ENCODE data around the gene MCF2L.

MCF2L gene

DNA sequence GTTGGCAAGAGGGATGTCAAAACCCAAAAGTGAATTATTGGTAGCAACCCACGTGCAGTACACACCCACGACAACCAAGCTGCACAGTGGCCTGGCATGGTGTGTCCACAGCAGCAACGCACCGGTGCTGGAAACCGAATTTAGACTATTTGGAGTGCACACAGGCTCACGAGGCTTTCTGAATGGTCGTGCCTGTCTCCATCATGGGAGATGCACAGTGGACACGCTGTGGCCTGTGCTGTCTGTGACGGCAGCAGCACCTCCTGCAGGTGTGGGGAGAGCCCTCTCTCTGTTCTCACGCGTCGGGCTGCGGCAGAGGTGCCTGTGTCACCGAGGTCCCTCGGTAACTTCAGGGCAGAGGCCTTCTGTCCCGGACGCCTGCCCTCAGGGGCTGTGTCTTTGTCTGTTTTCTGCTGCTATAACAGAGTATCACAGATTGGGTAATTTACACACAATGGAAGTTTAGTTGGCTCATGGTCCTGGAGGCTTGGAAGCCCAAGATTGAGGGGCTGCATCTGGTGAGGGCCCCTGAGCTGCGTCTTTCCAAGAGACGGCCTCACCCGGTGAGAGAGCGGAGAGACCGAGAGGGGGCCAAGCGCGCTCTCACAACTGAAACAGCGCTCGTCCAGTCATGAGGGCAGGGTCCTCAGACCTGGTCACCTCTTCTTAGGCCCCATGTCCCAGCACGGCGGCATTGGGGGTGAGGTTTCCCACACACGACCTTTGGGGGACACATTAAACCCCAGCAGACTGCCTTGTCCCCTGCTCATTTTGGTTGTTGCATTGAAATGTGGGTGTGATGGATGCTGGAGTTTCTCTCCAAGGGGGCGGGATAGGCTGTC, 9.1 kb upstream of the MCF2L start:
- no peaks in the 10 kb centered on the region for H3K27me3 ChIP-seq (ENCODE audit: control insufficient read depth, insufficient read depth, low read length)
- H3K4me1 ChIP-seq = no peaks in the 10 kb centered on the region
- TF ChIP-seq CTCF (IDR thresholded peaks at IDR 0.05) = no peak
- no peaks in the 10 kb centered on the region for H3K36me3 ChIP-seq (ENCODE audit: control insufficient read depth, insufficient read depth, low read length)
- H3K4me2 ChIP-seq (ENCODE audit: low read length) = no peak overlapping the region
- no peak overlapping the region for H2AFZ ChIP-seq
- H3K27ac ChIP-seq = peak overlapping the region; percentile 51
- H3K79me2 ChIP-seq = no peaks in the 10 kb centered on the region
- H3K4me3 ChIP-seq (ENCODE audit: low read depth, low read length) = no peak overlapping the region
- no peak overlapping the region for H3K9ac ChIP-seq
- no peaks in the 10 kb centered on the region for H3K9me3 ChIP-seq (ENCODE audit: control insufficient read depth, low read length)

DNA sequence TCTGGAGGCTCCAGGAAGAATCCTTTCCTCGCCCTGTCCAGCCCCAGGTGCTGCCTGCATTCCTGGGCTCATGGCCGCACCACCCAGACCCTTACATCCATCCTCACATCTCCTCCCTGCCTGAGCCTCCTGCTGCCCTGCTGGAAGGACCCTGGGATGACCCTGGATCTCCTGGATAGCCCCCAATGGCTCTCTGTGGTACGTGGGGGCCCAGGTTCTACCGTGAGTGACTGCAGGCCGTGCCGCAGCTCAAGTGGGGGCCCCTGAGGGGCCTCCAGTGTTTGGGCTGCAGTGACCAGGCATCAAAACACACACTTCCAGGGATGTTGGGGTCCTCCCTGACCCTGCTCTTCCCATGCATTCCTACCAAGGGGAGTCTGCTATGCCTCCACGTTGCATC, 8.3 kb upstream of the MCF2L start:
- Histone ChIP-seq H3K9me3 (ENCODE audit: control insufficient read depth, low read length) (no peaks in the 10 kb centered on the region), H3K9ac (no peak overlapping the region), H2AFZ (no peak overlapping the region), H3K4me2 (ENCODE audit: low read length) (no peak overlapping the region), H3K79me2 (no peaks in the 10 kb centered on the region), H3K36me3 (ENCODE audit: control insufficient read depth, insufficient read depth, low read length) (no peaks in the 10 kb centered on the region), H3K4me1 (no peaks in the 10 kb centered on the region), H3K27me3 (ENCODE audit: control insufficient read depth, insufficient read depth, low read length) (no peaks in the 10 kb centered on the region), H3K4me3 (ENCODE audit: low read depth, low read length) (no peak overlapping the region), H3K27ac (no peak overlapping the region)
- TF ChIP-seq CTCF (IDR thresholded peaks at IDR 0.05) = no peak

DNA sequence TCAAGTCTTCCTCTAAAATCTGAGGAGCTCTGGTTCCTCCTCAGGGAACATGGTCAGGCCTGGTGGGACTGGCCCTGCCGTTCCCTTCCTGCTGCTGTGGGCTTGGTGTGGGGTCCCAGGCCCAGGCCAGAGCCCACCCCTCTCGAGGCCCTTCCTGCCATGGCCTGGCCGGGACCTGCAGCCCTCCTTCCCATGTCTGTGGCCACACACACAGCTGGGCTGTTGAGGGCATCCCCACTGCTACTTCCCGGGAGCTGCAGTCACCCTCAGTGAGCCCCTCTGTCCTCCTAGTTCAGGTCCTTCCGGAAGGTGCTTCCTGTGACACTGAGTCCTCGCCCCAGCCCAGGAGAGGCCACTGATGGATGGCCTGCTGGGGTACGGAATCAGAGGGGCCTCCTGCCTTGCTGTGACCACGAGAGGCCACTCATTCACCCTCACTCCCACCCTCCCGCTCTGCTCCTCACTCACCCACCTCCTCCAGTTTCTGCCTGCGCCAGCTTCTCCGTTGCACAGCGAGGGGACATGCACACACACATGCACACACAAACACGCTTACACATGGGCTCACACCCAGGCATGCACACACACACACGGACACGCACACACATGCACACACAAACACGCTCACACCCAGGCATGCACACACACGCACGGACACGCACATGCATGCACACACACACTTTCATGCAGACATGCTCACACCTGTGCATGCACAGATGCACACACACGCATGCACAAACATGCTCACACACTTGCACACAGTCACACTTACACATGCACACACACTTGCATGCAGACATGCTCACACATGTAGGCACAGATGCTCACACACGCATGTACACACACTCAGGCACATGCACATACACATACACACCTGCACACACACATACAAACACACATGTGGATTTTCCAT, 7.3 kb upstream of the MCF2L start:
- Histone ChIP-seq H3K27ac (no peak overlapping the region), H3K4me3 (ENCODE audit: low read depth, low read length) (no peak overlapping the region), H3K9ac (no peak overlapping the region), H3K36me3 (ENCODE audit: control insufficient read depth, insufficient read depth, low read length) (no peaks in the 10 kb centered on the region), H3K9me3 (ENCODE audit: control insufficient read depth, low read length) (no peaks in the 10 kb centered on the region), H3K4me1 (no peaks in the 10 kb centered on the region), H3K27me3 (ENCODE audit: control insufficient read depth, insufficient read depth, low read length) (no peaks in the 10 kb centered on the region), H3K4me2 (ENCODE audit: low read length) (no peak overlapping the region), H2AFZ (no peak overlapping the region), H3K79me2 (no peaks in the 10 kb centered on the region)
- no peak for TF ChIP-seq CTCF (IDR thresholded peaks at IDR 0.05)

GRCh38 chr13:112962396-112962795, 6.6 kb upstream of the MCF2L start:
- no peaks in the 10 kb centered on the region for H3K79me2 ChIP-seq
- no peak overlapping the region for H2AFZ ChIP-seq
- H3K9ac ChIP-seq = no peak overlapping the region
- no peaks in the 10 kb centered on the region for H3K4me1 ChIP-seq
- H3K4me2 ChIP-seq (ENCODE audit: low read length) = no peak overlapping the region
- no peak overlapping the region for H3K4me3 ChIP-seq (ENCODE audit: low read depth, low read length)
- no peaks in the 10 kb centered on the region for H3K36me3 ChIP-seq (ENCODE audit: control insufficient read depth, insufficient read depth, low read length)
- no peaks in the 10 kb centered on the region for H3K27me3 ChIP-seq (ENCODE audit: control insufficient read depth, insufficient read depth, low read length)
- no peak for TF ChIP-seq CTCF (IDR thresholded peaks at IDR 0.05)
- H3K9me3 ChIP-seq (ENCODE audit: control insufficient read depth, low read length) = no peaks in the 10 kb centered on the region
- H3K27ac ChIP-seq = no peak overlapping the region

Data from parathyroid adenoma (tissue), 2 donors.